HepG2 (cell line): ENCODE data around the gene NSD2. TPM values are rescaled to one million over a fixed set of nuclear protein-coding genes. Genes with fewer than 3 reads are reported as not detected.

ENCODE experiments used
- ATRX ChIP-seq: sonication (generic); formaldehyde crosslinking; IDR thresholded peaks from 2 replicates; pipeline ENCODE4 v1.4.0; 2020; ENCODE audit warnings: missing genetic modification reagents, borderline replicate concordance
- HMG20B ChIP-seq: conservative IDR thresholded peaks from 2 replicates; pipeline ENCODE4 v1.6.1; 2016; ENCODE audit warnings: missing genetic modification reagents, missing compliant biosample characterization
- HNRNPL ChIP-seq: fragments of 200-400 bp; formaldehyde crosslinking; IDR thresholded peaks from 2 replicates; pipeline ENCODE4 v1.6.1; 2017; ENCODE audit warnings: mild to moderate bottlenecking, low read depth, low read length
- KLF16 ChIP-seq, 2 experiments: sonication (generic) in 1 of 2; formaldehyde crosslinking in 1 of 2; IDR thresholded peaks; 2 replicates each; pipeline versions ENCODE4 v1.6.1 to v1.8.0; 2016 to 2023; ENCODE audit warnings: missing genetic modification reagents in 2 of 2, missing compliant biosample characterization in 1 of 2
- NCOA1 ChIP-seq: sonication (generic); formaldehyde crosslinking; IDR thresholded peaks from 2 replicates; pipeline ENCODE4 v1.9.0; 2021; ENCODE audit warnings: missing genetic modification reagents
- PHF20 ChIP-seq: sonication (generic); formaldehyde crosslinking; IDR thresholded peaks from 2 replicates; pipeline ENCODE4 v1.5.0; 2020; ENCODE audit warnings: mild to moderate bottlenecking, missing genetic modification reagents
- SP4 ChIP-seq: sonication (generic); formaldehyde crosslinking; IDR thresholded peaks from 2 replicates; pipeline ENCODE4 v1.8.1; 2023; ENCODE audit warnings: mild to moderate bottlenecking, missing genetic modification reagents
- U2AF1 ChIP-seq: fragments of 200-400 bp; formaldehyde crosslinking; optimal IDR thresholded peaks from 2 replicates; pipeline ENCODE3; 2017; ENCODE audit warnings: mild to moderate bottlenecking, low read depth, low read length
- ZNF224 ChIP-seq: sonication (generic); formaldehyde crosslinking; IDR thresholded peaks from 2 replicates; pipeline ENCODE4 v1.5.0; 2020; ENCODE audit warnings: mild to moderate bottlenecking, missing genetic modification reagents
- ZNF292 ChIP-seq: sonication (generic); formaldehyde crosslinking; IDR thresholded peaks from 2 replicates; pipeline ENCODE4 v1.8.1; 2022; ENCODE audit warnings: mild to moderate bottlenecking, low read depth, missing genetic modification reagents, borderline replicate concordance
- ZNF441 ChIP-seq: sonication (generic); formaldehyde crosslinking; IDR thresholded peaks from 2 replicates; pipeline ENCODE4 v1.7.0; 2021; ENCODE audit warnings: missing genetic modification reagents, borderline replicate concordance
- ZNF746 ChIP-seq: sonication (generic); formaldehyde crosslinking; IDR thresholded peaks from 2 replicates; pipeline ENCODE4 v1.8.0; 2022; ENCODE audit warnings: mild to moderate bottlenecking, missing genetic modification reagents
- polyA plus RNA-seq, 8 experiments: library from polyadenylated mRNA; depleted of rRNA in 3 of 8; stranded (reverse) in 7 of 8; unstranded in 1 of 8; fragments of >200 nt; fragmentation: Illumina TruSeq in 4 of 8; extraction: Trizol in 4 of 8; gene quantifications; 2 replicates each; pipeline versions ENCODE4 v1.2.1 to v1.2.3, GENCODE V29; 2011 to 2016; ENCODE audit warnings: low read depth in 4 of 8, missing spikeins in 1 of 8, mixed read lengths in 1 of 8; ENCODE audit not compliant: insufficient read depth in 1 of 8
- total RNA-seq, 5 experiments: library from RNA; depleted of rRNA; stranded (reverse); fragments of >200 nt; fragmentation: Illumina TruSeq; extraction: Trizol; gene quantifications; 2 replicates each; pipeline ENCODE4 v1.2.3, GENCODE V29; 2016; ENCODE audit warnings: low read depth in 1 of 5
- TF ChIP-seq, protein P1 (sequence below): IDR thresholded peaks from 2 replicates; pipeline ENCODE4 v1.6.1; 2016; ENCODE audit warnings: missing biosample characterization, missing genetic modification reagents, low read depth
- TF ChIP-seq, protein P2 (sequence below): IDR thresholded peaks from 2 replicates; pipeline ENCODE4 v1.6.1; 2016
- TF ChIP-seq, protein P3 (sequence below): sonication (generic); formaldehyde crosslinking; conservative IDR thresholded peaks from 2 replicates; pipeline ENCODE4 v1.4.0; 2020; ENCODE audit warnings: missing genetic modification reagents
- TF ChIP-seq, protein P4 (sequence below): sonication (generic); formaldehyde crosslinking; IDR thresholded peaks from 2 replicates; pipeline ENCODE4 v1.5.0; 2020; ENCODE audit warnings: missing genetic modification reagents
- TF ChIP-seq, protein P5 (sequence below): IDR thresholded peaks from 2 replicates; pipeline ENCODE4 v1.6.1; 2012; ENCODE audit warnings: low read depth, low read length, improper control_type of control experiment
- TF ChIP-seq, protein P6 (sequence below): sonication (generic); formaldehyde crosslinking; IDR thresholded peaks from 2 replicates; pipeline ENCODE4 v1.9.0; 2021; ENCODE audit warnings: missing genetic modification reagents, borderline replicate concordance

The NSD2 gene
- total and polyA plus RNA-seq, 2 of the 13 experiments (the other 11 are each of a cell fraction or from before 2014, with no cell fraction given), result 22.0 to 65.9 TPM

DNA sequence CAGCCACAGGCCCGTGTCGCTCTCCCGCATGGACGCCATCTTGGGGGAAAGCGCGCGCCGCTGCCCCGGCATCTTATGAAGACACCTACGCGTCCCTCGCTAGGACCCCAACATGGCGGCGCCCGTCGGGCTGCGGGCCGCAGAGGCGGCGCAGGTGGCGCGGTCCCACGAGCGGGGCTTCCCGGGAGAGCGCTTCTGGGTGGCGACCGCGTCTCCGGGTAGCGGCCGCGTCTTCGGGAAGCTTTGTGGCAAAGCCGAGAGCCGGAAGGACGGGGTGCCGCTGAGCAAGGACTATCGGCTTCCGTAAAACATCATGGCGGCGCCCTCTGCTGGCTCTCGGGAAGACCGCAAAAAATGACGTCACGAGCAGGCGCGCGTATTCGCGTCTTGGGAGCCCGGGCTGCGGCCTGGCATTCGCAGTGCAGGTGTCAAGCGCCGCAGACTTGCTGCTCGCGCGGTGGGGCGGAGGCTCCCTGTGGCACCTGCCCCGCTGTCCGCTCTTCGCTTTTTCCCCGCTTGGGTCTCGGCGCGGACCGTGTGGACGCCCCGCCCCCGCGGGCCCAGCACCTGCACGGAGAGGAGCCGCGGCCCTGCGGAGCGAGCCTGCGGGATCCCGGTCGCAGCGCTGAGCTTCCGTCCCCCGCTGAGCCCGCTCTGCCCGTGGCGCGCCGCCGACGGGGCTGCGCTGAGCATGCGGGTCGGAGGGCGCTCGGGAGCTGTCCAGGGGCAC lies 137.9 kb downstream of the NSD2 start, which contains the start of gene NELFA (continued):
- TF ChIP-seq, protein P1, sequence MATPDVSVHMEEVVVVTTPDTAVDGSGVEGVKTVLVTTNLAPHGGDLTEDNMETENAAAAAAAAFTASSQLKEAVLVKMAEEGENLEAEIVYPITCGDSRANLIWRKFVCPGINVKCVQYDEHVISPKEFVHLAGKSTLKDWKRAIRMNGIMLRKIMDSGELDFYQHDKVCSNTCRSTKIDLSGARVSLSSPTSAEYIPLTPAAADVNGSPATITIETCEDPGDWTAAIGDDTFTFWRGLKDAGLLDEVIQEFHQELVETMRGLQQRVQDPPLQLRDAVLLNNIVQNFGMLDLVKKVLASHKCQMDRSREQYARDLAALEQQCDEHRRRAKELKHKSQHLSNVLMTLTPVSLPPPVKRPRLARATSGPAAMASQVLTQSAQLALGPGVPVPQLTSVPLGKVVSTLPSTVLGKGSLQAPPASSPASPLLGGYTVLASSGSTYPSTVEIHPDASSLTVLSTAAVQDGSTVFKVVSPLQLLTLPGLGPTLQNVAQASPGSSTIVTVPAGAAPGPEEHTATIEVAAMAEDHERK, result no peak; the same call in 1 of the 2 replicates
- TF ChIP-seq ZNF441 (CRISPR knock-in tag) (peak; percentile 48; the same call in 1 of the 2 replicates), PHF20 (CRISPR knock-in tag) (peak; percentile 69), ZNF292 (no peak), NCOA1 (CRISPR knock-in tag) (peak; percentile 98), ATRX (CRISPR knock-in tag) (no peak), U2AF1 (no peak), ZNF224 (CRISPR knock-in tag) (peak; percentile 81), HMG20B (no peak; the same call in 1 of the 2 replicates), KLF16 (CRISPR knock-in tag; IDR thresholded peaks at IDR 0.05) (peak in 1 of 2 experiments; percentile 85; a peak in 2 of 4 replicates), HNRNPL (peak; percentile 59), SP4 (CRISPR knock-in tag) (peak; percentile 68), ZNF746 (CRISPR knock-in tag) (peak; percentile 45)
- TF ChIP-seq, protein P2, sequence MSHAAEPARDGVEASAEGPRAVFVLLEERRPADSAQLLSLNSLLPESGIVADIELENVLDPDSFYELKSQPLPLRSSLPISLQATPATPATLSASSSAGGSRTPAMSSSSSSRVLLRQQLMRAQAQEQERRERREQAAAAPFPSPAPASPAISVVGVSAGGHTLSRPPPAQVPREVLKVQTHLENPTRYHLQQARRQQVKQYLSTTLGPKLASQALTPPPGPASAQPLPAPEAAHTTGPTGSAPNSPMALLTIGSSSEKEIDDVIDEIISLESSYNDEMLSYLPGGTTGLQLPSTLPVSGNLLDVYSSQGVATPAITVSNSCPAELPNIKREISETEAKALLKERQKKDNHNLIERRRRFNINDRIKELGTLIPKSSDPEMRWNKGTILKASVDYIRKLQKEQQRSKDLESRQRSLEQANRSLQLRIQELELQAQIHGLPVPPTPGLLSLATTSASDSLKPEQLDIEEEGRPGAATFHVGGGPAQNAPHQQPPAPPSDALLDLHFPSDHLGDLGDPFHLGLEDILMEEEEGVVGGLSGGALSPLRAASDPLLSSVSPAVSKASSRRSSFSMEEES, result peak; percentile 74; the same call in 1 of the 2 replicates
- TF ChIP-seq, protein P3, sequence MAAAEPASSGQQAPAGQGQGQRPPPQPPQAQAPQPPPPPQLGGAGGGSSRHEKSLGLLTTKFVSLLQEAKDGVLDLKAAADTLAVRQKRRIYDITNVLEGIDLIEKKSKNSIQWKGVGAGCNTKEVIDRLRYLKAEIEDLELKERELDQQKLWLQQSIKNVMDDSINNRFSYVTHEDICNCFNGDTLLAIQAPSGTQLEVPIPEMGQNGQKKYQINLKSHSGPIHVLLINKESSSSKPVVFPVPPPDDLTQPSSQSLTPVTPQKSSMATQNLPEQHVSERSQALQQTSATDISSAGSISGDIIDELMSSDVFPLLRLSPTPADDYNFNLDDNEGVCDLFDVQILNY, result no peak
- TF ChIP-seq, protein P4, sequence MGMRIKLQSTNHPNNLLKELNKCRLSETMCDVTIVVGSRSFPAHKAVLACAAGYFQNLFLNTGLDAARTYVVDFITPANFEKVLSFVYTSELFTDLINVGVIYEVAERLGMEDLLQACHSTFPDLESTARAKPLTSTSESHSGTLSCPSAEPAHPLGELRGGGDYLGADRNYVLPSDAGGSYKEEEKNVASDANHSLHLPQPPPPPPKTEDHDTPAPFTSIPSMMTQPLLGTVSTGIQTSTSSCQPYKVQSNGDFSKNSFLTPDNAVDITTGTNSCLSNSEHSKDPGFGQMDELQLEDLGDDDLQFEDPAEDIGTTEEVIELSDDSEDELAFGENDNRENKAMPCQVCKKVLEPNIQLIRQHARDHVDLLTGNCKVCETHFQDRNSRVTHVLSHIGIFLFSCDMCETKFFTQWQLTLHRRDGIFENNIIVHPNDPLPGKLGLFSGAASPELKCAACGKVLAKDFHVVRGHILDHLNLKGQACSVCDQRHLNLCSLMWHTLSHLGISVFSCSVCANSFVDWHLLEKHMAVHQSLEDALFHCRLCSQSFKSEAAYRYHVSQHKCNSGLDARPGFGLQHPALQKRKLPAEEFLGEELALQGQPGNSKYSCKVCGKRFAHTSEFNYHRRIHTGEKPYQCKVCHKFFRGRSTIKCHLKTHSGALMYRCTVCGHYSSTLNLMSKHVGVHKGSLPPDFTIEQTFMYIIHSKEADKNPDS (CRISPR knock-in tag), result peak; percentile 84; the same call in 1 of the 2 replicates
- TF ChIP-seq, protein P5, sequence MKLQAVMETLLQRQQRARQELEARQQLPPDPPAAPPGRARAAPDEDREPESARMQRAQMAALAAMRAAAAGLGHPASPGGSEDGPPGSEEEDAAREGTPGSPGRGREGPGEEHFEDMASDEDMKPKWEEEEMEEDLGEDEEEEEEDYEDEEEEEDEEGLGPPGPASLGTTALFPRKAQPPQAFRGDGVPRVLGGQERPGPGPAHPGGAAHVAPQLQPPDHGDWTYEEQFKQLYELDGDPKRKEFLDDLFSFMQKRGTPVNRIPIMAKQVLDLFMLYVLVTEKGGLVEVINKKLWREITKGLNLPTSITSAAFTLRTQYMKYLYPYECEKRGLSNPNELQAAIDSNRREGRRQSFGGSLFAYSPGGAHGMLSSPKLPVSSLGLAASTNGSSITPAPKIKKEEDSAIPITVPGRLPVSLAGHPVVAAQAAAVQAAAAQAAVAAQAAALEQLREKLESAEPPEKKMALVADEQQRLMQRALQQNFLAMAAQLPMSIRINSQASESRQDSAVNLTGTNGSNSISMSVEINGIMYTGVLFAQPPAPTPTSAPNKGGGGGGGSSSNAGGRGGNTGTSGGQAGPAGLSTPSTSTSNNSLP, result no peak
- TF ChIP-seq, protein P6, sequence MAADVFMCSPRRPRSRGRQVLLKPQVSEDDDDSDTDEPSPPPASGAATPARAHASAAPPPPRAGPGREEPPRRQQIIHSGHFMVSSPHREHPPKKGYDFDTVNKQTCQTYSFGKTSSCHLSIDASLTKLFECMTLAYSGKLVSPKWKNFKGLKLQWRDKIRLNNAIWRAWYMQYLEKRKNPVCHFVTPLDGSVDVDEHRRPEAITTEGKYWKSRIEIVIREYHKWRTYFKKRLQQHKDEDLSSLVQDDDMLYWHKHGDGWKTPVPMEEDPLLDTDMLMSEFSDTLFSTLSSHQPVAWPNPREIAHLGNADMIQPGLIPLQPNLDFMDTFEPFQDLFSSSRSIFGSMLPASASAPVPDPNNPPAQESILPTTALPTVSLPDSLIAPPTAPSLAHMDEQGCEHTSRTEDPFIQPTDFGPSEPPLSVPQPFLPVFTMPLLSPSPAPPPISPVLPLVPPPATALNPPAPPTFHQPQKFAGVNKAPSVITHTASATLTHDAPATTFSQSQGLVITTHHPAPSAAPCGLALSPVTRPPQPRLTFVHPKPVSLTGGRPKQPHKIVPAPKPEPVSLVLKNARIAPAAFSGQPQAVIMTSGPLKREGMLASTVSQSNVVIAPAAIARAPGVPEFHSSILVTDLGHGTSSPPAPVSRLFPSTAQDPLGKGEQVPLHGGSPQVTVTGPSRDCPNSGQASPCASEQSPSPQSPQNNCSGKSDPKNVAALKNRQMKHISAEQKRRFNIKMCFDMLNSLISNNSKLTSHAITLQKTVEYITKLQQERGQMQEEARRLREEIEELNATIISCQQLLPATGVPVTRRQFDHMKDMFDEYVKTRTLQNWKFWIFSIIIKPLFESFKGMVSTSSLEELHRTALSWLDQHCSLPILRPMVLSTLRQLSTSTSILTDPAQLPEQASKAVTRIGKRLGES (CRISPR knock-in tag), result no peak
